ENCODE results near the gene ARID2.

DNA sequence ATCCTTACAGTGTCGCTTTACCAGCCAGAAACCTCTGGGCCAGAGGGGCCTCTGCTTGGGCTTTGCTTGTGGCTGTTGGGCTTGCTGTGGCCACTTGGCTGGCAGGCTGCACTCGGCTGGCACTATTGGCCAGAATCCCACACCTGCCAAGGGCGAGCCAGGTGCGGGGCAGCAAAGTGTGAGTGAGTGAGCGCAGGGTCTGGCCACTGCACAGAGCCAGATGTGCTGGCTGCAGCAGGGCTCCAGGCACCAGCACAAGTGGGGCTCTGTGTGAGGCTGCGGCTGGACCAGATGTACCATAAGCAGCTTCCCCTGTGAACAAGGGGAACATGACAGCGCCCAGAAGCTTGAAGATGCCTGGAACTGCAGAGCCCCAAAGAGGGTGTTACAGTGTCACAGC is 33.5 kb upstream of the ARID2 start:
- no peak for TF ChIP-seq POLR2AphosphoS5 (IDR thresholded peaks at IDR 0.05; ENCODE audit: low read depth, low read length)
- TF ChIP-seq REST (IDR thresholded peaks at IDR 0.05; ENCODE audit: insufficient read depth in 1 of 2, low read depth in 2 of 2, low read length in 2 of 2): no peak
- TF ChIP-seq TAF1 (IDR thresholded peaks at IDR 0.05; ENCODE audit: borderline replicate concordance, insufficient read depth, low read length): no peak

All from PFSK-1 (cell line).